NB4 (cell line): Measurements from ENCODE around the gene GPSM1.

ENCODE experiments used
- DNase-seq: peaks from one replicate; pipeline ENCODE4 v3.0.0; 2010; ENCODE audit warnings: low read depth
- H3K4me3 ChIP-seq: one replicate; pipeline ENCODE4 v1.5.1; 2011; ENCODE audit warnings: mild to moderate bottlenecking, low read depth, low read length, moderate library complexity
- MYC ChIP-seq: IDR thresholded peaks from 2 replicates; pipeline ENCODE4 v1.6.1; 2011; ENCODE audit warnings: low read depth, low read length
- POLR2A ChIP-seq: IDR thresholded peaks from 2 replicates; pipeline ENCODE4 v1.6.1; 2011; ENCODE audit warnings: mild to moderate bottlenecking; ENCODE audit not compliant: insufficient read length; ENCODE audit errors: extremely low read depth
- TF ChIP-seq, protein P1 (sequence below): IDR thresholded peaks from one replicate; pipeline ENCODE4 v1.5.1; 2012; ENCODE audit warnings: low read depth, low read length
- TF ChIP-seq, protein P2 (sequence below): IDR thresholded peaks from 2 replicates; pipeline ENCODE4 v1.6.1; 2011; ENCODE audit warnings: low read depth, low read length

GPSM1 gene

DNA sequence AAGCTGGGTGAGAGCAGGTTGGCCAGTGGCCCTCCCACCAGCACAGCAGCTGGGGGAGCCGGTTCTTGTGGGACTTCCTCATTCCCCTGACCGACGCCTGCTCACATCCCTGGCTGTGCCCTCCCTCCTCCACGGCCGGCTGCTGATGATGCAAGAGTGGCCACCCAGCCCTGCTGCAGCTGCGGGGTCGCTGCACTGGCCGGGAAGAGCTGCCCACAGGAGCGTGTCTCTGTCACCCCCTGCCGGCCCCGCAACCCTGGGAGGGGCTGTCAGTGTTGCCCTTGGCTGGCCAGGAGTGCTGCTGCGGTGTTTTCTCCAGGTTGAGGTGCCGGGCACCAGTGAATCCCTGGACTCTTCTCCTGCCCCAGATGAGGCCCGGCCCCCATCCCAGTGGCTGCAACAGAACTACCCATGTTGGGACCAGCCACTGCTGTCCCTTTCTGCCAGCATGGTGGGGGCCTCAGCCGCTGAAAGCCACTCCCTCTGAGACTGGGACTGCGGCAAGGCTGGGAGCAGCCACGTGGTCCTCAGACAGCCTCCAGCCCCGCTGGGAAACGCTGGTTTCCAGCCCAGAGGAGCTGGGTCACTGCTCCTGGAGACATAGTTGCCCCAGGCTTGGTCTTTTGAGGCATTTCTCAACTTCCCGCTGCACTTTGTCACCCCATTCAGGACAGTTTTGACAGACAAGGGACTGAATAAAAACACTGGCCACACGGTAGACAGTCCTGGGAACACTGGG lies 45.4 kb downstream of the GPSM1 start:
- H3K4me3 ChIP-seq, result peak overlapping the region; percentile 92
- DNase-seq, result peak; percentile 96
- TF ChIP-seq MYC, result peak; percentile 73
- TF ChIP-seq, protein P1, sequence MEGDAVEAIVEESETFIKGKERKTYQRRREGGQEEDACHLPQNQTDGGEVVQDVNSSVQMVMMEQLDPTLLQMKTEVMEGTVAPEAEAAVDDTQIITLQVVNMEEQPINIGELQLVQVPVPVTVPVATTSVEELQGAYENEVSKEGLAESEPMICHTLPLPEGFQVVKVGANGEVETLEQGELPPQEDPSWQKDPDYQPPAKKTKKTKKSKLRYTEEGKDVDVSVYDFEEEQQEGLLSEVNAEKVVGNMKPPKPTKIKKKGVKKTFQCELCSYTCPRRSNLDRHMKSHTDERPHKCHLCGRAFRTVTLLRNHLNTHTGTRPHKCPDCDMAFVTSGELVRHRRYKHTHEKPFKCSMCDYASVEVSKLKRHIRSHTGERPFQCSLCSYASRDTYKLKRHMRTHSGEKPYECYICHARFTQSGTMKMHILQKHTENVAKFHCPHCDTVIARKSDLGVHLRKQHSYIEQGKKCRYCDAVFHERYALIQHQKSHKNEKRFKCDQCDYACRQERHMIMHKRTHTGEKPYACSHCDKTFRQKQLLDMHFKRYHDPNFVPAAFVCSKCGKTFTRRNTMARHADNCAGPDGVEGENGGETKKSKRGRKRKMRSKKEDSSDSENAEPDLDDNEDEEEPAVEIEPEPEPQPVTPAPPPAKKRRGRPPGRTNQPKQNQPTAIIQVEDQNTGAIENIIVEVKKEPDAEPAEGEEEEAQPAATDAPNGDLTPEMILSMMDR, result peak; percentile 36
- TF ChIP-seq, protein P2, sequence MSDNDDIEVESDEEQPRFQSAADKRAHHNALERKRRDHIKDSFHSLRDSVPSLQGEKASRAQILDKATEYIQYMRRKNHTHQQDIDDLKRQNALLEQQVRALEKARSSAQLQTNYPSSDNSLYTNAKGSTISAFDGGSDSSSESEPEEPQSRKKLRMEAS, result peak; percentile 93
- TF ChIP-seq POLR2A, result no peak

DNA sequence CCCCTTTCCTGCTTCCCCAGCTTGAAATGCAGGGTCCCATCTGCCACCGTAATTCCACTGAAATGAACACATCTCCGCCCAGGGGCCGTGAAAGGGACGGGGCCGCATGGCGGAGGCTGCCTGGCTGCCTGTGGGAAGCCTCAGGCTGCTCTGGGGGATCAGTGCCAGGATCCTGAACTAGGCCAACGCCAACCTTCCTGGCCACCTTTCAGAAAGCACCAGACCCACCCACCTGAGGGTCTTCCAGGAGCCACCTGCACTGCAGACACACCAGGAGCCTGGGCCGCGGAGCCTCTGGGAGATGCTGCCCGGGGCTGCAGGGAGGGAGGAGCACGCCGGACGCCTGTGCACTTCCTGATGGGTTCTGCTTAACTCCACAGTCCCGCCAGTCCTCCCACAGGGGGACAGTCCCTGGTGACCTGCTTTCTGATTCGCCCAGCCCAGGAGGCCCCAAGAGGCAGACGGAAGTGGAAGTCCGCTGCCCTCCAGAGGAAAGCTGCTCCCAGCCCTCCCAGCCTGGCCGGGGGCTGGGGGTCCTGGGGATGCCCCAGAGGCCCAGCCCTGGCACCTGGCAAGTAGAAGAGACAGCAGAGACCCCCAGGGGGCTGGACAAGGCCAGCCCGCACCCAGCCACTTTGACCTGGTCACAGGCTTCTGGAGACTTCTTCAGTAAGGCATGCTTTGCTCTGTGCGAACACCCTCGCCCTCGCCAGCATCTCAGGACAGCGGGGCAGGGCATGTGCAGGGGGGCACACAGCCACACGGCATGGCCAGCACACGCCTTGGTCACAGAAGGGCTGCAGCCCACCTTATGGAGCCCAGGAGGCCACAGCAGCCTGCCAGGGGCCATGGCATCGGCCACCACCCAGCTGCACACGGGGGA lies 46.2 kb downstream of the GPSM1 start, which contains the start of gene CARD9:
CARD9 (minus strand) TSS at position 370 of the 883 bp plus-strand sequence. CDS start 1,591 bp downstream, outside the sequence.
- peak within 1 kb of the TSS; percentile 92 for H3K4me3 ChIP-seq
- DNase-seq, result peak; percentile 94
- TF ChIP-seq MYC (peak; percentile 78), POLR2A (peak; percentile 78)
- TF ChIP-seq, protein P2, result peak; percentile 50; the same call in 1 of the 2 replicates
- TF ChIP-seq, protein P1, result no peak

DNA sequence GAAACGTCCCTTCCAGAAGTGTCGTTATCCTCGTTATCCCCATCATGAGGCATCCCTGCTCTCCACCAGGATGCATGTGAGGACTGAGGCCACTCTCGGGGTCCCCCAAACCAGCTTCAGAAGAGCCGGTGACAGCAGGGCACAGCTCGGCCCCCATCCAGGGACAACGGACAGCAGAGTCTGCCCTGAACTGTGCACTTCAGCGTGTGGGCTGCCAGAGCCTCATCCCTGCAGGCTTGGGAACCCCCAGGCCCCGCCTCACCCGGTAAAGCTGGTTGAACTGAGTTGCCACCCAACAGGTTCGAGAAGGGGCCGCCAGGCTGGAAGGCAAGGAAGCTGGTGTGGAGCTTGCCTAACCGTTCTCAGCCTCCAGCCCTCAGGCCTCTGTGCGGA lies 46.8 kb downstream of the GPSM1 start:
- DNase-seq, result no peak
- no peak overlapping the region for H3K4me3 ChIP-seq
- TF ChIP-seq, protein P1, result no peak
- TF ChIP-seq POLR2A, result no peak
- no peak for TF ChIP-seq MYC
- TF ChIP-seq, protein P2, result no peak

DNA sequence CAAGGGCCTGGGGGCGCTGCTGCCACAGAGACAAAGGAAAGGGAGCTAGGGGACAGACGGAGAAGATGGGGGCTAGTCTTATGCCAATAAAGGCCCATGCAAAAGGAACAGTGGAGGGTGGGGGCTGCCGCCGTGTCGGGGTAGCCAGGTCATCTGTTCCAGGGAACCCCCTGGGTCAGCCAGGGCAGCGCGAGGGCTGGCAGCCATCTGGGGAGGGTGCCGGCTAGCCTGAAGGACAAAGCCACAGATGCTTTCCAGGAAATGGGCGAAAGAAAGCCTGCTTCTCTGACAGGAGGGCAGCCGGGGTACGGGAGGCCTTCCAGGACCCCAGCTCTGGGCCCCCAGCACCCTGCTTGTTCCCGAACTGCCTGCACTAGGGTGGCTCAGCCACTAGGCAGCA lies 47.8 kb downstream of the GPSM1 start:
- TF ChIP-seq, protein P1, result no peak
- no peak for TF ChIP-seq POLR2A
- TF ChIP-seq MYC, result no peak
- TF ChIP-seq, protein P2, result no peak
- no peak overlapping the region for H3K4me3 ChIP-seq
- DNase-seq, result no peak

DNA sequence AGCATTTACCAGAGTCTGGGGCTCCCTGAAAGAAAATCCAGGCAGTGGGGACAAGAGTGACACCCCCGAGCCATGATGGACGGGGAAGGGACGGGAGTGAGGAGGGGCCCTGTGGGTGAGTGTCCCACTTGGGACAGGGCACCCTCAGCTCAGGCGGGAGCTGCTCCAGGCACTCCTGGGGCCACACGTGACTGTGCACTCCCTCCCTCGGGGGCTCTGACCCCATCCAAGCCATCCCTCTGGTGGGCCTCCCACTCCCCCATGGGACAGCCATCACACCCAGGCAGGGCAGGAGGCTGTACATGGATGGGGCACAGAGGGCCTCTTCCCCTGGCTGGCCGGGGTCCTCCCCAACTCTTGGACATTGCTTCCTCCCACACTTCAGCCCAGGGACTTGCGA lies 49.1 kb downstream of the GPSM1 start:
- DNase-seq, result peak; percentile 73
- no peak overlapping the region for H3K4me3 ChIP-seq
- no peak for TF ChIP-seq MYC
- no peak for TF ChIP-seq POLR2A
- TF ChIP-seq, protein P2, result no peak
- TF ChIP-seq, protein P1, result no peak
